A673 (cell line): Measurements from ENCODE around the gene CORO6.

Experiments
- CTCF ChIP-seq: fragments of 300-800, 200-600 bp; sonication (generic); conservative IDR thresholded peaks from 2 replicates; pipeline ENCODE4 v1.5.1; 2017; ENCODE audit warnings: low read depth, mild to moderate bottlenecking, antibody characterized with exemption, low read length, moderate library complexity, mixed read lengths
- EZH2 ChIP-seq: fragments of 200-600 bp; sonication (generic); IDR thresholded peaks from 2 replicates; pipeline ENCODE4 v1.6.1; 2017; ENCODE audit warnings: borderline replicate concordance, low read depth, mild to moderate bottlenecking, mixed read lengths, antibody characterized with exemption, low read length; ENCODE audit not compliant: poor library complexity, severe bottlenecking

- TF ChIP-seq CTCF: no peak
- TF ChIP-seq EZH2: no peak
Measured at GRCh38 chr17:29586676-29587469, 35.8 kb downstream of the CORO6 start.
